GM19463 (cell line): ENCODE measurements around the gene PRKX.
"Not testable (repeated sequence)": the region's sequence is repeated elsewhere in the genome, so short reads cannot be mapped to it uniquely, and the experiment has no call there.

Experiments used
- ATAC-seq: cut with Tn5 transposase; IDR thresholded peaks from one replicate; pipeline ENCODE4 v1.9.1; 2021; ENCODE audit warnings: mild to moderate bottlenecking, moderate library complexity; ENCODE audit not compliant: unreplicated experiment

The PRKX gene

DNA sequence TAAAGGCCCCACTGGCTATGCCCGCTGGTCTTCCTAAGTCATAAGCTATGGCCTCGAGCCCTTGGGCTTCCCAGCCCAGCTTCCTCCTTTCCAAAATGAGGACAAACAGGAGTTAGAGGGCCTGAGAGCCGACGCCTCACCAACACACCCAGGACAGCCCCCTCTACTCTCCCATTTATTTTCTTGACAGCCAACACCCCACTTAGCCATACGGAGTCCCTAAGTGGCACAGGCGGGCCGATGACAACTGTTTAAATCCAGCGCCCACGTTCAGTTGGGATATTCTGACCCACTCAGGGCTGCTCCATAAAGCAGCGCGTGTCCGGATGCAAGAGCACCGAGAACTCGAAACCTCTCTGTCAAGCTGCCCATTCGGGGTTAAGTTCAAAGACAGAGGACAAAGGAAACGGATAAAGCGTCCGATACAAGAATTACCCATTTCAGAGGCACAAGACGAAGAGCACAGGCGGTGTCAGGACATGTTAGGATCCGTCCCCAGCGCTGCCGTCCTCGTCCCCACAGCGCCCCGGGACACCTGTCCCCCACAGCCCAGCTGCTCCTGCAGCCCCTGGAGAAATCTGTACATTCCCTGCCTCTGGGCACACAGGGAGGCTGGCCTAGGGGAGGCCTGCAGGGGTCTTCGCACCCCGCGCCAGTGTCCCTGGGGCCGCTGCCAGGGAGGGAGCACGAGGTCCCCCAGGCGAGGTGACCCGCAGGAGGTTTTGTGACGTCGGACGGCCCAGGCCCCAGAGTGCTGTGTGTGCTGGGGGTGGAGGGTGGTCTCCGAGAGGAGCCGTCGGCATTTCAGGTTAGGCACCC, 1.2 kb downstream of the PRKX start:
- peak; percentile 1 for ATAC-seq

DNA sequence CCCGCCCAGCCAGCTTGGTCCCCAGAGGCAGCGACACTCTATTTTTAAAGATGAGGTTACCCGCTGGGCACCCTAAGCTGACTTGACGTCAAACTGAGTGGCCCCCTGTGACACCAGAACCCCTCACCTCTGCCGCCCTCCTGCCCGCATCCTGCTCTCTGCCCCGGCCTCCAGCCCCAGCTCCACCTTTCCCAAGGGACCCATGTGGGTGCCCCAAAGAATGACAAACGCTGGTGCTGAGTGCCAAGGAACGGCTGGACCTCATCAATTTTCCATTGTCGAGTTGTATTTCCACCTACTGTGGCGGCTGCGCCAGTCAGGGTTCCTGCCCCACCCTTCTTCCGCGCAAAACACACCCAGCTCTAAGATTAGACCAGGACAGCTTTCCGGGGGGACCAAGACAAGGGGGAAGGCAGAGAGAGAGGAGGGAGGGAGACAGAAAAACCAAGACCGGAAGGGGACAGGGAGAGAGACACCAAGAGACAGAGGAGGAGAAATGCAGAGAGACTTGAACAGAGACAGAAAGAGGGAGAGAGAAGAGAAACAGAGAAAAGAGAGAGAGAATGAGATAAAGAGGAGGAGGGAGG, 2.0 kb downstream of the PRKX start:
- no peak for ATAC-seq

DNA sequence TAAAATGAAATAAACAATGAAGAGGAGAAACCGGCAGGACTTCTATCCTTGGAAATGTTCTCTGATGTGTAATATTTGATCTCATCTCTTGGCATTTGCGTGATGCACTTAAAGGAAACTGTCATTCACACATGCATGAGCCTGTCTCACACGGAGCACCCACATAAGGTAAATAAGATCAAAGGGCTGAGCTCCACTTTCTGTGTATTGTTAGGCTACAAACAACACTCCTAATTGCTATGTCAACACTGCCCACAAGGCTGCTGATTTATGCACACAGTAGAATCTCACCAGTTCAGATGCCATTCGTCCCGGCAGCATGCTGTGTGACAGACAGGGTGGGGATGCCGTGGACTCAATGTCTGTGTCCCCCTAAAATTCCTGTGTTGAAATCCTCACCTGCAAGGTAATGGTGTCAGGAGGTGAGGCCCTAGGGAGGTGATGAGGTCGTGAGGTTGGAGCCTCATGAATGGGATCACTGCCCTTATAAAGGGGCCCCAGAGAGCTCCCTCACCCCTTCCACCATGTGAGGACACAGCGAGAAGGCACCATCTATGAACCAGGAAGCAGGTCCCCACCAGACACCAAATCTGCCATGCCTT, 5.7 kb downstream of the PRKX start:
- not testable (repeated sequence) for ATAC-seq

DNA sequence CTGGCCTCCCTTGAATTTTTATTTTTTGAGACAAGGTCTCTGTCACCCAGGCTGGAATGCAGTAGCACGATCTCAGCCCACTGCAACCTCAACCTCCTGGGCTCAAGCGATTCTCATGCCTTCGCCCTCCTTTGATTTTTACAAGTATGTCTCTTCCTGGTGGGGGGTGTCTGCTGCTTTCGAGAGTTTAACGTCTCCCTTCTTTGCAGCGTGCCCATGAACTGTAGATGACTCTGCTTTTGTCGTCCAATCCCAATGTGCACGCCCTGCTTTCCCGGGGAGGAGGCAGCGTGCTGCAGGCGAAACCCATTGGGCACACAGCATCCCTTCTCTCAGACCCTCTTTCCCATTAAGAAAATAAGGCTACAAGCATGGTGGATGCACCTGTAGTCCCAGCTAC, 7.0 kb downstream of the PRKX start:
- ATAC-seq = no peak

DNA sequence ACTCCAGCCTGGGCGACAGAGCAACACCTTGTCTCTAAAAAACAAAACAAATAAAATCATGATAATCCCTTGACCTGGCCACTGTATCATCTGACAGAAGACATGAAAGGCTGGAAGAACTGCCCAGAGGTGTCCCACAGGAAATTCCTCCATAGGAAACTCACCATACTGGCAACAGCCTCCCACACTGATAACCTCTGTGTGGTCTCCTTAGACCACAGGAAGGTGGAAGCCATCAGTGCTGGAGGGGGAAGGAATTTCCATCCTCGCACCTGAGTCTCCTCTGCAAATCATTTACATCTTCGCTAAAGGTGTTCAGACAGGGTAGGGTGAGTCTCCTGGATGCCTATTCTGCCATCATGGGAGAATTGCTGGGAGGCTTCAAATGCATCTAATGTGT, 10.2 kb downstream of the PRKX start:
- ATAC-seq = not testable (repeated sequence)

DNA sequence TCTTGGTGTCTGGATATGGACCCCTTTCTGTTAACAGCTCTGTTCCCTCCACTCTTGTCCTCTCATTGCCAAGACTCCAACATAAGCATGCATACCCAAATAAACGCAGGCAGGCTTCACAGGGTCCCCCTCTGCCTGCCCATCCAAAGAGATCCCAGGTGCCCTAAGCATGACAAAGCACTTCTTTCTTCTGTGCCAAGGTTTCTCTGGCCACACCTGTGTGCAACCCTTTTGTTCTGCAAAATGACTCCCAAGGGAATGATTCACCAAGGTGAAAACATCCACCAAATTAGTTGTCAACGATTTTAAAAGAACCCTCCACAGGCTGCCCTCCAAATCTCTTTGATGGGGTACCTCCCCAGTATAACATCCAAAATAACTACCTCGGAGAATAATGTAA, 11.4 kb downstream of the PRKX start:
- not testable (repeated sequence) for ATAC-seq

DNA sequence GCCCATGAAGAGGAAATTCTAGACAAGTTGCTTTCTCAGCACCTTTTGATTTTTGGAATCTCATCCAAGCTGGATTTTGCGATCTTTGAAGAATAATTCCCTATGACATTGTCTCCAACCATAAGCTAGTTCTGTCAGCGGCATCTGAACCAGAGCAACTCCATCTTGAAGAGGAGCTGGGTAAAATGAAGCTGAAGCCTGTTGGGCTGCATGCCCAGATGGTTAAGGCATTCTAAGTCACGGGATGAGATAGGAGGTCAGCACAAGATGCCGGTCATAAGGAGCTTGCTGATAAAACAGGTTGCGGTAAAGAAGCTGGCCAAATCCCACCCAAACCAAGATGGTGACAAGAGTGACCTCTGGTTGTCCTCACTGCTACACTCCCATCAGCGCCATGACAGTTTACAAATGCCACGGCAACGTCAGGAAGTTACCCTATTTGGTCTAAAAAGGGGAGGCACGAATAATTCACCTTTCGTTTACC, 12.0 kb downstream of the PRKX start:
- not testable (repeated sequence) for ATAC-seq

DNA sequence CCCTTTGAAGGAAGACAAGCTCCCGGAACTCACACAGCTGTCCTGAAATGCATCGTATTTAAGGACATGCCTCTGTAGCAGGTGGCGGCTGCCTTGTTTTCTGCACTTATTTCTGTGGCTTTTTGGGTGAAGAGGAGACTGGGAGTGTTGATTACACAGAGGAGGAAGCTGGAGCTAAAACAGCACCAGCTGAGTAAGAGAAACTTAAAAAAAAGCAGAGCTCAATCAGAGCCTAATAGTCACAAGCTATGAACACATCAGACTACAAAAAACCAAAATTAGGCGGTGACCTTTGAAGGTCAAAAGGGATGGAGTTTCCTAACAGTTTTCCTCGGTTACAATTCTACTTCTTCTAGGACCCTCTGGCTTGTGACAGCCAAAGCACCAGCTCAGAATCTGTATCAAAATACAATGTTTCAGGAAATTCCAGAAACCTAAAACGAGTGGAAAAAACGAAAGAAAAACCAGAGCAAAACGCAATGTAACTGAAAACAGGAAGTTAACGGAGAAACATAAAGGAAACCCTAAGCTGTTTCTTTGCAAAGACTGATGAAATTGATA, 13.5 kb downstream of the PRKX start:
- ATAC-seq = peak; percentile 46

DNA sequence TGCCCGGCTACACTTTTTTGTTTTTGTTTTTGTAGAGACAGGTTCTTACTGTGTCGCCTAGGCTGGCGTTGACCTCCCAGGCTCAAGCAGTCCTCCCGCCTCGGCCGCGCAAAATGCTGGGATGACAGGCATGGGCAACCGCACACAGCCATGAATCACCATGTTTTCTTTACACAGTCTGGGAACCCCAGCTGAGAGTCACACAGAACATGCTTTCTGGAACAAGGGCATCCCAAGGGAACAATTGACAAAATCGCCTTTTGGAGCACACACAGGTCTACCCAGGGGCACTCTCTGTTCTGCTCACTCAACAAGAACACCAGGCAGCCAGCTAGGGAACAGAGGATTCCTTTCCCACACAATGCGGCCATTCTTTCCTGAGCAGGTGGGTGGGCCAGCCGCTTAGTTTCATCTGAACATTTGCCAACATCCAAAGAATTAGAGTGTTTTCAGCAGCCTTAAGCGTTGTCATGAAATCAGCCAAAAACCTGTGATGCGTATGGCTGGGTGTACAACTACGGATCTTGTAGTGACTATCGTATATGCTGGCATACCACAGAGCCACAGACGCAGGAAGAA, 15.7 kb downstream of the PRKX start:
- no peak for ATAC-seq

DNA sequence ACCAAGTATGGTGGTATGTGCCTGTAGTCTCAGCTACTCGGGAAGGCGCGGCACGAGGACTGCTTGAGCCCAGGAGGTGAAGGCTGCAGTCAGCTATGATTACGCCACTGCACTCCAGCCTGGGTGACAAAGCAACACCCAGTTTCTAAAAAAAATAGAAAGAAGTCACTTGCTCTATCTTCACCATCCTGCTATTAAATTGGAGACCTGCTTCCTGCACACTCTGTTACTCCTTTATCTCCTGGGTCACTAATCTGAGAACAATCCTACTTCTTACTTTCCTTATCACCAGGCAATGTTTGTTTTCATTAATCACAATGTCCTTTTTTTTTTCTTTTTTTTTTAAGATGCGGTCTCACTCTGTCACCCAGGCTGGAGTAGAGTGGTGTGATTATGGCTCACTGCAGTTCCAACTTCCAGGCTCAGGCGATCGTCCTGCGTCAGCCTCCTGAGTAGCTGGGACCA, 16.2 kb downstream of the PRKX start:
- ATAC-seq = no peak

DNA sequence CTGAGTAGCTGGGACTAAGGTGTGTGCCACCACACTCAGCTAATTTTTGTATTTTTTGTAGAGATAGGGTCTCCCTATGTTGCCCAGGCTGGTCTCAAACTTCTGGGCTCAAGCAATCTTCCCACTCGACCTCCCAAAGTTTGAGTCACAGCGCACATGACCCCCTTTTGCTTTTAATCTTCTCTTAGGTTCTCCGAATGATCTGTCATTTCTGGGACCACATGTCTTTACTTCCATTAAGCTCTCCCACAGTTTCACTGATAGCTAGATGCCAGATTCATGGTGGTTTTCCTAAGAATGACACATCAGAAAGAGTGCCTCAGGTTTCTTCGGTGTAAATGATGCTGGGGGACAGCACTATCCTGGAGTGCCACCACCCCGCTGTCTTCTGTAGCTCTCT, 17.9 kb downstream of the PRKX start:
- no peak for ATAC-seq

DNA sequence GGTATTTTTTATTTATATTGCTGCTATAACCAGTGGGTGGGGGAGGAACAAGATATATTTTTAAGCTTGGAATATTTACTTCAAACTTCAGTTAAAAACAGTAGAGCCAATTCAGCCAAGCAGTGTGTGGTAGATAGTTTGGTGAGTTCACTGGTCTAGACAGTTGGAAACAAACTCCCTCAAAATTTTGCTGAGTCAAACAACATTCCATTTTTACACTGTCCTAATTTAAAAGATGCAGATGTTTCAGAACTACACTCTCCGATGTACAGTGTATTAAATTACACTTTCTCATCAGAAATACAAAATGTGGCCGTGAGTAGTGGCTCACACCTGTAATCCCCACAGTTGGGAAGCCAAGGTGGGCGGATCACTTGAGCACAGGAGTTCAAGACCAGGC, 23.3 kb downstream of the PRKX start:
- no peak for ATAC-seq

DNA sequence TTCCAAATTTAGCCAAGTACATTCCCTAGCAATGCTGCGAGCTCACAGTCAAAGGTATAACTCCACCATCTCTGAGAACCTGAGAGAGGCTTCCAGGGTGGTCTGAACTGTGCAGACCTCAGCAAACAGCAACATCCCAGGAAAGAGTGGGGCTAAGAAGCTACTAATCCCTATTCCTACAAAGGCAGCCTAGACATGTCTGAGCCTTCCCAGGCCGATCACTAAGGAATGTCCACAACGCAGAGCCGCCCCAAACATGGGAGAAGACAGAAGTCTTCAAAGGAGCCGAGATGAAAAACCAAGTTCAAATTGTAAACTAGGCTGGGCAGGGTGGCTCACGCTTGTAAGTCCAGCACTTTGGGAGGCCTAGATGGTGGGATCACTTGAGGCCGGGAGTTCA, 30.2 kb downstream of the PRKX start:
- not testable (repeated sequence) for ATAC-seq

DNA sequence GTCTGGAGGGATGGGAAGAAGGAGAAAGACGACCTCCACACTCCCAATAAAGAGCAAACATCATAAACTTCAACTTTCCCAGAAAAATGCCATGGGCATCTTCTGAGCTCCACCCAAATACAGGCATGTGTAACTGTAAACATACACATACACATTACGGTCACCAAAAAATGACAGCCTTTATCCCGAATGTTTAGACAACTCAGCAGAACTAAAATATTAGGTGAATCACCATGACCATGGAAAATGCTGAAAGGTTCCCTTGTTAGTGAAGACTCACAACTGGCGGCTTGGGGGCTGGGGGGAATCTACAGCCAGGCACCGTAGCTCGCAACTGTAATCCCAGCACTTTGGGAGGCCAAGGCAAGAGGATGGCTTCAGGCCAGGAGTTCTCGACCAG, 33.0 kb downstream of the PRKX start:
- ATAC-seq = no peak

DNA sequence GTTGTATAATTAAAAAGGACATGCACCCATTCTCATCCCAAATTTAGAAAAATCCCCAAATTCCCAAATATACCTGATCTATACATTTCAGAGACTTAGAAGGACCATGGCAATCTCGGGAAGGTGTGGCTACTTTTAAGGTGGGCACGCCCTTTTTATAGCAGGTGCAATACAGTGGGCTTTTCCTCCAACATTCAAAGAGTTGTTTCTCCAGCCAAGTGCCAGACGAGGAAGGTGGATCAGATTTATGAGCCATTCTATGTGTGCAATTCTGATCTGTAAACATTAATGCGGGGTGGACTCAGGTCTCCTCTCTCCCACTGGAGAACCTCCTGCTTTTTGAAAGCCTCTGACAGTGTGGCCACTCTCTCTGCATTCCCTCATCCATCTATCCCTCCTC, 33.8 kb downstream of the PRKX start:
- no peak for ATAC-seq

DNA sequence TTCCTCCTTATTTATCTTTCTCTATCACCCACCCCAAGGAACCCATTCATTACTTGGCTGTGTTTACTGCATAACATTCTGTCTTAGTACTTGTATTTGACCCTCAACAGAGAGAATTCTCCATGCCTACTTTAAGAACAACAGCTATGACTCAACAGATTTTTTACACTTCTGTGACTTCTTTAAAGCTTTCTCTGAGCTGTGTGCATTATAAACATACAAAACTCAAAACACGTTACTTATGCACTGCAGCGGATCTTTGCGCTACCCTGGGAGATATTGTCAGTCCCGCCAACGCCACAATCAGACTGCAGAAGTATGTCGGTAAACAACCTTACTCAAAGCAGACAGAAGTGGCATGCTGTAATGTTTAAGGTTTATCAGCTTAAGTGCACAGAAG, 35.1 kb downstream of the PRKX start:
- no peak for ATAC-seq

DNA sequence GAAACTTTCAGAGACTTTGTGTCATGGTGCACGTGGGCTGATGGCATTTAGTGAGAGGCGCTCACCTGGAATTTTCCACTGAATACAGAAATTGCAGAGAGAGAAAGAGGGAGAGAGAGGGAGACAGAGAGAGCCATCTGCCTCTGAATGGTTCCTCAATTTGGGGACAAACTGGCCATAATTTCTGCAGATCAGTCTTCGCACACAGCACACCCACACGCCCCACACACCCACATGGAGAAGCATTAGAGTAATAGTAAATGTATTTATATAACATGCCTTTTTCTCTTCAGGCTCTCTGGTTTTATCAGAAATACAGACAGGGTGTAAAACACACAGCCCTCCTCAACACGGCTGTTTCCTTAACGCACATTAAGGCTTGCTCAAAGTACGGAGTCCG, 38.6 kb downstream of the PRKX start:
- ATAC-seq = no peak

DNA sequence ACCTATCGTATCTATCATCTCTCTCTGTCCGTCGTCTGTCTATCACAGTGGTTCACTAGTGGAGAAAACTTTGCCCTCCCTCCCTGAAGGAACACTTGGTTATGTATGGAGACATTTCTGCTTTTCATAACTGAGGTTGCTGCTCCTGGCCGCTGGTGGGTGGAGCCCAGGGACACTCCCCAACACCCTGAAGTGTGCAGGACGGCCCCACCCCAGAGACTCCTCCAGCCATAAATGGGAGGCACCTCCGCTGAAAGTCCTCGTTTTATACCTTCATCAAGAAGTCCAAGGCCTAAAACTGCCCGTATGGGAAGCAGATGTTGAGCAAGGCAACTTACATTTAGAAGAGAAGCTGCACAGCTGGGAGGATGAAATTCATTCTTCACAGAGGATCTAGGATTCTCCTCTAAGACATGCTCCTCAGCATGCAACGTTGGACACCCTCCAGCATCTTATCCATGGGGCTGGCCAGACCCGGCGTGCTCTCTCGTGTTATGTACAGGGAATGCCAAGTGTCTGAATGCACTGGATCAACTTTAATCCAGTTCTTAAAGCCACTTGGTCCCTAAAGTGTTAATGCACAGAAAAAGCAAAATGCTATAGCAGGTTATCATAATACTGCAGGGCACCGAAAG, 43.5 kb downstream of the PRKX start:
- no peak for ATAC-seq

DNA sequence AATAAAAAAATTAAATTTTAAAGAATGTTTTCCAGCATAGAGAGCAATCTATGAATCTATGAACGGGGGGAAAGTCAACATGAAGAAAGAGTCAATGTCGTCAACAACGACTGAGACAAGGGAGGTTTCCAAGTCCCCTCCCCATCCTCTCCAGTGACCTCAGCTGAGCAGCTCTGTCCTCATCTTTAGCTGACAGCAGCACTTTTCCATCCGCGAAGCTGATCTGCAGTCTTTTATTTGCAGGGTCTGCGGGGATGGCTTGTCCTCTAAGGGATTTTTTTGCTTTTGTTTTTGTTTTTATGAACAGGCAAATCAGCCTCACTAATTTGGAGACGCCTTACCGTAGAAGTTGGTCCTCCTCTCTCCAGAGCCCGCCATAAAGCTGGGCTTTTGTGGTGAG, 46.5 kb downstream of the PRKX start:
- ATAC-seq = no peak

DNA sequence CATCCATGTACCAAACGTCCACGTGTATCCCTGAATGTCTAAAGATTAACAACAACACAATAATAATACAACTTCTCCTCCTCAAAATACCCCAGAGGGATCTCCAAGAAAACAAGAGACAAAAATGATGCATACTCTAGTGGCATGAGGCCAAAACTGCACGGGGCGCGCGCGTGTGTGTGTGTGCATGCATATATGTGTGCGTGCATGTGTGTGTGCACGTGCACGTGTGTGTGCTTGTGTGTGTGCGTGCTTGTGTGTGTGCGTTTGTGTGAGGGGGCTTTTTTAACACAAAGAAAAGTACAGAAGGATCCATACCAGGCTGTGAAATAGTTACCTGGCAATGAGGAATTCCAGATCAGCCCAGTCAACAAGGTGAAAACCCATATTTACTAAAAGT, 48.5 kb downstream of the PRKX start:
- ATAC-seq = no peak
